ENCODE data around the gene FAM171A2.
A peak's percentile ranks its signal among the peaks of the same experiment; 100 is the strongest.
"Not testable (repeated sequence)": the region's sequence is repeated elsewhere in the genome, so short reads cannot be mapped to it uniquely, and the experiment has no call there.

FAM171A2 gene

DNA sequence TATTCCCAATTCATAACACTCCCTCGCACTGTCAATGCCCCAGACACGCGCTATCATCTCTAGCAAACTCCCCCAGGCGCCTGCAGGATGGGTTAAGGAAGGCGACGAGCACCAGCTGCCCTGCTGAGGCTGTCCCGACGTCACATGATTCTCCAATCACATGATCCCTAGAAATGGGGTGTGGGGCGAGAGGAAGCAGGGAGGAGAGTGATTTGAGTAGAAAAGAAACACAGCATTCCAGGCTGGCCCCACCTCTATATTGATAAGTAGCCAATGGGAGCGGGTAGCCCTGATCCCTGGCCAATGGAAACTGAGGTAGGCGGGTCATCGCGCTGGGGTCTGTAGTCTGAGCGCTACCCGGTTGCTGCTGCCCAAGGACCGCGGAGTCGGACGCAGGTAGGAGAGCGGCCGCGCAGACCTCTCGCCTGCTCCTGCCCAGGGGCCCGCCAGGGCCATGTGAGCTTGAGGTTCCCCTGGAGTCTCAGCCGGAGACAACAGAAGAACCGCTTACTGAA, 18.7 kb downstream of the FAM171A2 start, which contains the start of gene GRN:
GRN (plus strand) TSS at position 364 of the 515 bp plus-strand sequence. CDS start 3,863 bp downstream, outside the sequence.
- DNase-seq: peak; percentile 99

DNA sequence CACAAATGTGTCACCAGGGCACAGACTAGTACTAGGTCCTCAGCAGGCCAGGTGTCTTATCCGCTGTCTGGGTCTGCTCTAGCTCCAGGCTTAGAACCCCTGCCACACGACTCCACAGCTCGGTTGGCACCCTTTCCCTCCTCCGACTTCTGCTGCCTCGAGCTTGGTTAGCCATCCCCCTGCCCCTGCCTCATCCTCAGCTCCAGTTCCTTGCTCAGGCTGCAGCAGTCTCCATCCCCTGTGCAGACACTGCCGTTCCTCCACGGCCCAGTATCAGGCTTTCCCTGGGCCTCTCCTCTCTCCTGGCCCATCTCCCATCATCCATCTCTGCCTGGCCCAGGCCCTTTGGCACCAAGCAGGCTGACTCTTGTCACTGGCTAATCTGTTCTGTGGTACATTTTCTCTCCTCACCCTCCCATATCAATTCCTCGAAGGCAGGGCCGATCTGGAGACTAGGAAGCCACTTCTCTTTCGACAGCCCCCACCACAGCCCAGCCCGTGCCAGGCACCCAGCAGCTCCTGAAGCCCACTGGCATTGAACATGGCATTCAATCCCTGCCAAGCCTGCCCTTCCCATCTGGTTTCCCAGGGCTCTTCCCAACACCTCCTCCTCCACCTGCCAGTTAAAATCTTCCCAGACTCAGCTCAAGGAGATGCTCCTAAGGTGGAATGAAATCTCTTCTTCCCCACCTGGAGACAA, 20.0 kb downstream of the FAM171A2 start:
- DNase-seq: no peak

DNA sequence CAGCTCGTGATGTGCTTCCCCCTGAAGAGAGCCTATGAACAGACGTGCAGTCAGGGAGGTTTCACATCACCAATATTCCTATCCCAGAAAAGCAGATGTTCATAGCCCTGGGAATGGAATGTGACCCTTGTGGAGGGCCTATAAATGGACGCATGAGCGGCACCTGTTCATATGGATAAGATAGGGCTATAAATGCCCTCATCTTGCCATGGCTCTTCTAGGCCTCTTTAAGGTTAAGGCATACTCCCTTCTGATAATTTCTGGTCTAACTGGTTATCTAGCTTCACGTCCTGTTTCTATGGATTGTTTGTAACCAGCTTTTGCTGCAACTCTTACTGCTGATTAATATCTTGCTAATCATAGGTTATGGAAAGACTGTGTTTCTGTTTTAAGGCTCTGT, 23.1 kb downstream of the FAM171A2 start:
- not testable (repeated sequence) for DNase-seq

DNA sequence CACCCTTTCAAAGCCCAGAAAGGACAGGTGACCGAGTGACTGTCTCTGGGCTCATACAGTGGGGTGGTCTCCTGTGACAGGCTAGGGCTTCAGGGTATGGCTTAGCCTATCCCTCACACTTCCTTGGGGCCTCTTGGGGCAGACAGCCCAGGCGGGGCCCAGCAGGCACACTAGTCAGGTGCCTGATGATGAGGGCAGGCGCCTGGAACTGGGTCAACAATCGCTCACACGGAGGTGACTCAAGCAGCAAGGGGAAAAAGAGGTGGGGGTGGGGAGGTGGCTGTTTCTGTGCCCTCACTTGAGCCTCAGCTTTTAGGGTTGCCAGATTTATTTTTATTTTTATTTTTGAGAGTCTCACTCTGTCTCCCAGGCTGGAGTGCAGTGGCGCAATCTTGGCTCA, 25.0 kb downstream of the FAM171A2 start:
- no peak for DNase-seq

DNA sequence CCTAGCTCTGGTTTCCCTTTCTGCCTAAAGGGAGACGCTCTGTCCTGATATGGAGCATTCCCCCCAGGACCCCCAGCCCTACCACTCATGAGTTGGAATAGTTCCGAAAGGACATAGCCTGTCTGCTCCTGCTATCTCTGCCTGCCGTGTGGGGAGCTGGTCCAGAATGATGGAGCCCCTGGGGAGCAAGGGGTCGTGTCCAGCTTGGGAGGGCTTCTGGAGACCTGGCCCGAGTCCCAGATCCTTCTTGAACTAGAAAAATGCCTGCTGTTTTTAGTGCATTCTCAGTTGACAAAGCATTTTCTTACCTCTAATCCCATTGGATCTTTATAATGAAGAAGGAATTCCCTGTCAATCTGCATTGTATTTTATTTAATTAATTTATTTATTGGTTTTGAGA, 27.7 kb downstream of the FAM171A2 start:
- no peak for DNase-seq

DNA sequence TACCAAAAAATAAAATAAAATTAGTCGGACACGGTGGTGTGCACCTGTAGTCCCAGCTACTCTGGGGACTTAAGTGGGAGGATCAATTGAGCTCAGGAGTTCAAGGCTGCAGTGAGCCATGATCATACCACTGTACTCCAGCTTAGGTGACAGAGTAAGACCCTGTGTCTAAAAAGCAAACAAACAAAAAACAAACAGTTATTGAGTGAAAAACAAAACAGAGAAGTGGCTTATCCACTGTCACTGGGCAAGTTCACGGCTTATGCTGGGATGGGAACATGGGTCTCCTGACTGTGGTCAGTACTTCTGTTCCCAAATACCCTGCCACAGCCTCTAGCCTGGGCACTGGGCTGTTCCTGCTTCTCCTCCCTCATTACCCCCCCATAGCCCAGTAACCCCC, 28.1 kb downstream of the FAM171A2 start:
- no peak for DNase-seq

DNA sequence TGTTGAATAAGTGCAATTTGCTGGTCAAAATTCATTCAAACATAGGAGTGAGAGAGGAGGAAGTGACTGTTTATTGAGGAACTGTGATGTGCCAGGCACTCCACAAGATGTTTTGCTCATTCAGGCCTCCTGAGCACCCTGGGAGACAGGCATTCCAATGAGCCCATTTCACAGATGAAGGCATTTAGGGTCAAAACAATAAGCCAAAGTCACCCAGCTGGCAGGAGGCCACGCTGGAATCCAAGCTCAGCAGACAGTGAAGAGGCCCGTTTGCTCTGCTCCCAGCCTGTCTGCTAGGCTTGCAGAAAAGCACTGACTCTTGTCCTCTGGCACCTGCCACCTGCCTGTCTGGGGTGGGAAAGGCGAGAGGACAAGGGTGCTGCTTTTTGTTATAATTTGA, 28.9 kb downstream of the FAM171A2 start:
- no peak for DNase-seq

DNA sequence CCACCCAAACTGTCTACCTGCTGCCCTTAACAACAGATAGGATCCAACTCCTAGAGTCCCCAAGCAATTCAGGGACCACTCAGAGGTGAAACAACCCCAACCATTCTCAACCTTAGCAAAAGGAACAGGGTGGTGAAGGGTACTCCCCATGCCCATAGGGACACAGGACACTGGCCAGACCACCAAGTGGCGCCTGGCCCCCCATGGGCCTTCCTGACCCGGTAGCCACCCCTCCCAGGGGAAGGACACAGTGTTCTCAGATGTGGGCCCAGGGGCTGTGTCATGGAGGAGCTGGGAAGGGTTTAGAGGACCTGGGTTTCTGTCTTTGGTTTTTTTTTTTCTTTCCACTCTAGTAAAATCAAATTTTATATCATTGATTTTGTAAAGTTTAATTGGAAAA, 29.3 kb downstream of the FAM171A2 start:
- no peak for DNase-seq

DNA sequence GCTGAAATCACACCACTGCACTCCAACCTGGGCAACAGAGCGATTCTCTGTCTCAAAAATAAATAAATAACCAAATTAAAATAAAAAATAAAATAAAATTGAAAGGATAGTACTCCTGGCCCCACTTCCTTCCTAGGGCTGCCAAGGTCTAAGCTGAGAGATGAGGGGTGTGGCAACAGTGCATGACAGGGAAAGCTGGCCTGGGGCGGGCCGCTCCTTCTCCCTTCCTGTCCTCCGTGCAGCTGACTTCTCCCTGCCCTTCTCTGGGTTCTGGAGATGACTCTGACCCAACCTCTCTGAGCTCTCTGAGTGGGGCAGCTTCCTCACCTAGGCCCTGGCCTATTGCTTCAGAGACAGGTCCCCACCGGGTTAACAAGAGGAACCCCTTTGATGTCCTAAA, 30.3 kb downstream of the FAM171A2 start:
- DNase-seq: no peak

DNA sequence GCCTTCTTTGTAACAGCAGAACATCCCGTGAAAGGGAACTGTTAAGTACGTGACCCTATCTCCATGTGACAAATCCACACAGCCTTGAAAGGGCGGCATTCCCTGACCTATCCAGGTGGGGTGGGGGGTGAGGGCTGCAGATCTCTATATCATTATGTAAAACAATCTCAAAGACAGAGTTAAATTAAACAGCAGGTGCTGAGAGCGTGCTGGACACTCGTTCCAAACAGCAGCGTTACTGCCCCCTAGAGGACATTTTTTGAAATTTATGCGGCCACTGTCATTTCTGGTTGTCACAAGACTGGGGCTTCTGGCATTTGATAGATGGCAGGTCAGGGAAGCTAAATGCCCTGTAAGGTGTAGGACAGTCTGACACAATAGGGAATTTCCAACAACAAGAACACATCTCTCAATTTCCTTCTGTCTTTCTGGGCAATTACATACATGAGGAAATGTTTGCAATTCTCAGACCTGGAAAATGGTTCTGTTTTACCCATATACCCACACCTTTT, 32.3 kb downstream of the FAM171A2 start:
- peak; percentile 77 to 86 for DNase-seq

DNA sequence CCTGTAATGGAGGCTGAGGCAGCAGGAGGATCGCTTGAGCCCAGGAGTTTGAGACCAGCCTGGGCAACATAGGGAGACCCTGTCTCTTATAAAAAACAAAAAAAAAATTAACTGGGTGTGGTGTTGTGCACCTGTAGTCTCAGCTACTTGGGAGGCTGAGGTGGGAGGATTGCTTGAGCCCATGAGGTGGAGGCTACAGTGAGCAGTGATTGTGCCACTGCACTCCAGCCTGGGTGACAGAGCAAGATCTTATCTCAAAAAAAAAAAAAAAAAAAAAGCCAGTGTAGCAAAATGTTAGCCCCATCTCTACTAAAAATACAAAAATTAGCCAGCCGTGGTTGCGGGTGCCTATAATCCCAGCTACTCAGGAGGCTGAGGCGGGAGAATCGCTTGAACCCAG, 33.4 kb downstream of the FAM171A2 start:
- DNase-seq: not testable (repeated sequence)

DNA sequence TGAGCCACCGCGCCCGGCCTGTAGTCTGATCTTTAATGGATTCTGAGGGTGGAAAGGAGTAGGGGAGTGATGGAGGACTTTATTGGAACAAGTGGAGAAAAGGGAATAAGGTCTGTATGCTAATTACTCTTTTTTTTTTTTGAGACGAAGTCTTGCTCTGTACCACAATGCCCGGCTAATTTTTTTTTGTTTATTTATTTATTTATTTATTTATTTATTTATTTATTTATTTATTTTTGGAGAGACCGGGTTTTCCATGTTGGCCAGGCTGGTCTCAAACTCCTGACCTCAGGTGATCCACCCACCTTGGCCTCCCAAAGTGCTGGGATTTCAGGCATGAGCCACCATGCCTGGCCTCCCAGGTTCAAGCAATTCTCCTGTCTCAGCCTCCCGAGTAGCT, 34.1 kb downstream of the FAM171A2 start:
- not testable (repeated sequence) for DNase-seq

DNA sequence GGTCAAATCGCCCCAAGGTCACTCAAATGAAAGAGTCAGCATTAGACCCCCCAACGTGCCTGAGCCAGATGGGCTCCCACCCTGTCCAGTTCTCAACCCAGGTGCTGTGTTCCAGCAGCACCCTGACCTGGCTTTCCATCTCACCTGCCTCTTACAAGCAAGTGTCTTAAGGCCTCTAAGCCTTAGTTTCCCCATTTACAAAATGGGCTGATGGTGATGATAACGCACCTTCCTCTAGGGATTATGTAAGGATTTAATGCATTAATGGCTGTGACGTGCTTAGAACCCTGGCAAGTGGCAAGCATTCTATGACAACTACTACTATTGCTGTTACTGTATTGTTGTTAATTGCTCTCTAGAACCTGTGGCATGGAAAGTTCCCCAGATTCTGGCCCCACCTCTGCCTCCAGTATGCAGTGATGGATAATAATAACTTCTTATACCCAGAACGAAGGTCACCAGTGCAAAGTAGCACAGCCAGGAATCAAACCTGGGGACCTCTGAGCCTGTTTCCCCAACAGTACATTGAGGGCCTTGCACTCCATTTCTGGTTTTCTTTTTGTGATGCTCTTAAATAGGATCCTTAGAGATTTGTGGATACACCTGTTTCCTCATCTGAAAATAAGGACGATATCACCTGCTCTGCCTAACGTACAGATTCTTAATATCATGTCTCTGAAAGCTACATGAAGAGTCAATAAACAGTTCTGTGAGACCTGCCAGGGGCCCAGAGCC, 35.8 kb downstream of the FAM171A2 start:
- no peak for DNase-seq

DNA sequence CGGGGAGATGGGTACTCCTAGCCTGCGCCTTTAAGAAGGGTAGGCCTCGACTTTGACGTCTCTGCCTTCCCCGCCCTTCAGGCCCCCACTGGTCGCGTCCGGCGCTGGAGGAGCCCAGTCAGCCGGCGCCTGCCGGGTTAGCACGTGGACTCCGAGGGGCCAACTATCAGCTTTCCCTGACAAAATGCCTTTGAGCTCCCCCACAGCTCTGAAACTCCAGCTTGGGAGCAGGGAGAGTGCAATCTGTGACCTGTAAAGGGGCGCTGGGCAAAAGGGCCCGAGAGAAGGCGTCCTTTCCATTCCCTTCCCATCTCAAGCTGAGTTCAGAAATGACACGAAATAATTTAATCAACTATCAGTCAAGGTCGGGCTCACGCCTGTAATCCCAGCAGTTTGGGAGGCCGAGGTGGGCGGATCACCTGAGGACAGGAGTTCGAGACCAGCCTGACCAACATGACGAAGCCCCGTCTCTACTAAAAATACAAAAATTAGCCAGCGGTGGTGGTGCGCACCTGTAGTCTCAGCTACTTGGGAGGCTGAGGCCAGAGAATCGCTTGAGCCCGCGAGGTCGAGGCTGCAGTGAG, 36.7 kb downstream of the FAM171A2 start:
- DNase-seq: peak; percentile 97 to 98

DNA sequence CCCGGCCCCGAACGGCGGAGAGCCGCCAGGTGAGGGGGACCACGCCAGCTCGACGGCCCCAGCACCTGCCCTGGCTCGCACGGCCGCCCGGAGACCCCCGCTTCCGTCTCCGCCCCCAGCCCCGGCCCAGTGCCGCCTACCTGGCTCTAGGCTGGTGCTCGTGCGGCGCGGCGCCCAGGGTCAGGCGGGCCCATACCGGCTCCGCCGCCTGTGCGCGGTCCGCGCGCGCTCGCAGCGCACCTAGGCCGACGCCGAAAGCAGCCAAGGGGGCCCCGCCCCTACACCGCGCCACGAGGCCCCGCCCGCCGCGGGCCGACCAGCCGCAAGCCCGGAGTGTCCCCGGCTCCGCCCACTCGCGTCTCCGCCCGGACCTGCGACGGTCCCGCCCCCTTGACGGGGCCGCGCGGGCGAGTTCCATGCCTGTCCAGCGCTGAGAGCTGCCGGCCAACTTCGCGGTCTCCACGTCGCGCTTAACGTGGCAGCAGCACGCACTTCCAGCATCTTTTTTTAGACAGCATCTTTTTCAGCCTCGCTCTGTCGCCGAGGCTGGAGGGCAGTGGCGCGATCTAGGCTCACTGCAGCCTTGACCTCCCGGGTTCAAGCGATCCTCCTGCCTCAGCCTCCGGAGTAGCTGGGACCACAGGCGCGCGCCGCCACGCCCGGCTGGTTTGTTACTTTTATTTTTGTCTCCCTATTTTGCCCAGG, 38.9 kb downstream of the FAM171A2 start, which contains the start of gene SLC25A39:
SLC25A39 (minus strand) TSS at position 253 of the 705 bp plus-strand sequence. CDS start 1,261 bp downstream, outside the sequence.
- DNase-seq: peak; percentile 89 to 95

DNA sequence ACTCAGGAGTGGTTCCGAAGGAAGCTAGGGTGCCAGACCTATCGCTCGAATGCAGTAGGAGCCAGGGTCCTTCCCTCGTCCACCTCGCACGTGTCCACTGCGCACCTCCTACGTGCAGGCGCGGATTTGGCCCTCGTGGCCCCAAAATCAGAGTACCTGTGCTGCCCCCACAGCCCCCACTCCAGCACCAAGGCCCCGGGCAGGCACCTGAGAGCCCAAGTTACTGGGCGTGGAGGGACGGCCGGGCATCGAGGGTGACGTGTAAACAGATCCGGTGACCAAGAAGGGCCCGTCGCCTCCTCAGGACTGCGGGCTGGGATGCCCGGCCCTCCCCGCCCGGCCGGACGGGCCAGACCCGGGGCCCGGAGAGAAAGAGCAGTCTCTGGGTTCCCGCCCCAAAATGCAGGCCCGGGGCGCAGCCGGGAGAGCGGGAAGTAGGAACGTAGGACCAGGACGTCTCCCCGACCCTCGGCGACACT, 39.5 kb downstream of the FAM171A2 start:
- DNase-seq: no peak

DNA sequence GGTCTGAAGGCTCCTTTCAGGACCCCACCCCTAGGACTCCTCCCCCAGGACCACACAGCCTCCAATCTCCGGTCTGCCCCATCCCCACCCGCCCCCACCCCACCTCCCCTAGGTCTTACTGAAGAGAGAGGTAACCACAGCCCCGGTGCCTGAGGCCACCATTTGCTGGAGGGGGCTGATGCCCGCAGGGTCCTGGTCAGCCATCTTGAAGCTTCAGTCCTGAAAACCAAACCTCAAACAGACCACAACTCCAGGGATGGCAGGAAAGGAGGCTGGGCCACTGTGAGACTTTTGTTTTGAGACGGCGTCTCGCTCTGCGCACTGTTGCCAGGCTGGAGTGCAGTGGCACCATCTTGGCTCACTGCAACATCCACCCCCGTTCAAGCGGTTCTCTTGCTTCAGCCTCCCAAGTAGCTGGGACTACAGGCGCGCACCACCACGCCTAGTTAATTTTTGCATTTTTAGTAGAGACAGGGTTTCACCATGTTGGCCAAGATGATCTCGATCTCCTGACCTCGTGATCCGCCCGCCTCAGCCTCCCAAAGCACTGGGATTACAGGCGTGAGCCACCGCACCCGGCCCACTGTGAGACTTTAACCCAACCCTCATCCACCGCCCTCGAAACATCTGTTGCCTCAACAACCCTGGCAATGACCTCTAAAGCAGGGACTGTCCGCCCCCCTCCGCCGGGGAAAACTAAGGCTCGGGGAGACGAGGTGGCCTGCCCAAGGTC, 40.1 kb downstream of the FAM171A2 start:
- no peak for DNase-seq

DNA sequence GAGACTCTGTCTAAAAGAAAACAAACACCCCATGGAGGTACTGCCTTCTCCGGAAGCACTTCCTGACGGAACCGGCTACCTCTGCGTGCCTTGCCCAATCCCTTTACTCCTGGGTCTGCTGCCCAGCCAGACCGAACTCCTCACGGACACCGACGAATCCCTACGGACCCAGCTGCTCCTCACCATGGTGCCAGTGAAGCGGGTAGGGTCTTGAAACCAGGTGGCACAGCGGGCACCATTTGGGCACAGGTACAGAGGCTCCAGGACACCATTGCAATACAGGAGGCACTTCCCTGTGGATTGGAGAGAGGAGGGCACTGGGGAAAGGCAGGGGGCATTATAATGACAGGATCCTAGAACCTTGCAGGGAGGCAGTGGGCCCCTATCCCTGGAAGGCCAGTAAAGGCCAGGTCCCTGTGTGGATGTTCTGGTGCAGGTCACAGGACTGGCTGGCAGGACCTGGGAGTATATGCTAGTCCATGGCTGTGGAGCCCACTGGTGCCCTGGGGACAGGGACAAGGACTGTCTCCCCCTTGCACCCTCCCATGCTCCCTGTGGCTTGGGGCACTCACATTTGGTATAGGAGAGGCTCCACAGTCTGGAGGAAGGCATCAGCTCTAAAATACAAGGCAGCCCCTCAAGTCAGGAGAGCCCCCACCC, 41.3 kb downstream of the FAM171A2 start:
- no peak for DNase-seq

DNA sequence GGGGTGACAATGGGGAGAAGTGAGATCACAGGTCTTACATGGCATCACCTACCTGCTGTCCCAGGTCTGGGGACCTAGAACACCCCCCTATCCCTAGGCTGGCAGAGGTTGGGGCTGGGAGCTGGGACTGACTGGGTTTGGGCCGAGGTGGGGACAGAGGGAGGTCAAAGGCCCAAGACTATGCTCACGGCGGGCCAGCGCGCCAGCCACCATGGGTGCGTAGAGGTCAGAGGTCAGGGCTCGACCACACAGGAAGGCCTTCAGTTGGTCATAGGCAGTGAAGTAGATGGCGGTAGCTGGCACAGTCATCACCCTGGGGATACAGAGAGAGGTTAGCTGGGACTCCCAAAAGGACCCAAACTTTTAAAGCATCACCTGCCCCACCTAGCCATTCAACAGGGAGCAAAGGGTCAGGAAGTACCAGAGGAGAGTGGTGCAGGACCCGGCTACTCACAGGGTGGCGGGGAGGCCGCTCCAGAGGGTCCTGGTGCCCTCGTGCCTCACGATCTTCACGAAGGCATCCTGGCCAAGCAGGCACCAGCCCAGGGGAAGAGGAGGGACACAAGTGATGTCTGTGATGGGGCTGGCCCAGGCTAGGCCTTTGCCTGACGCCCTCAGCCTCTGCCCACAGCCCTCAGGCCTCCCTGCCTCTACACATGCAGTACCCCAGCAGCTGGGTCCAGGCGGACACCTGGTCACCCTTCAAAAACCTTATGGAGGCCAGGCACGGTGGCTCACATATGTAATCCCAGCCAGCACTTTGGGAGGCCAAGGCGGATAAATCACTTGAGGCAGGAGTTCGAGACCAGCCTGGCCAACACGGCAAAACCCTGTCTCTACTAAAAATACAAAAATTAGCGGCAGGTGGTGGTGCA, 42.2 kb downstream of the FAM171A2 start:
- no peak for DNase-seq

DNA sequence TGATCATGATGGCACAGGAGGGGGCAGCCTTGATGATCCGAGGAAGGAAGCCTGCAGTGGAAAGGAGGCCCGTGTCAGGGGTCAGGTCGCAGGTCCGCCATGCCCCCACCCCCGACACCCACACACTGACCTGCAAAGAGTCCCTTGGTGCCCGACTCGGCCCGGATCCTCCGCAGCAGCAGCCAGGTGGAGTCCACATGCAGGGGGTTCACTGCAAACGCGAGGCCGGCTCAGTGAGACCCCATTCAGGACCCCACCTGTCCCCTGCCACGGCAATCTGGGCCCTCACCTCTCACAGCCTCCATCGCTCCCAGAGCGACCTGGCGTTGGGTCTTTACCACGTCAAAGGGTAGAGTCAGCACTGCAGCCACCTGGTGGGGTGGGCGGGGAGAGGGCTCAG, 43.6 kb downstream of the FAM171A2 start:
- DNase-seq: no peak
